Activated T-helper 1 cell treated with anti-CD3 and anti-CD28 coated beads, Interleukin-2, amount 50 U/mL, for 16 hours (primary cell): ENCODE data around the gene KLHL28.
"Not testable (repeated sequence)": the region's sequence is repeated elsewhere in the genome, so short reads cannot be mapped to it uniquely, and the experiment has no call there.

Experiments
- DNase-seq, 2 donors: peaks; one replicate each; pipeline ENCODE4 v3.0.0-alpha.2; 2020; ENCODE audit warnings: low read depth in 1 of 2, low spot score in 1 of 2

KLHL28 gene

DNA sequence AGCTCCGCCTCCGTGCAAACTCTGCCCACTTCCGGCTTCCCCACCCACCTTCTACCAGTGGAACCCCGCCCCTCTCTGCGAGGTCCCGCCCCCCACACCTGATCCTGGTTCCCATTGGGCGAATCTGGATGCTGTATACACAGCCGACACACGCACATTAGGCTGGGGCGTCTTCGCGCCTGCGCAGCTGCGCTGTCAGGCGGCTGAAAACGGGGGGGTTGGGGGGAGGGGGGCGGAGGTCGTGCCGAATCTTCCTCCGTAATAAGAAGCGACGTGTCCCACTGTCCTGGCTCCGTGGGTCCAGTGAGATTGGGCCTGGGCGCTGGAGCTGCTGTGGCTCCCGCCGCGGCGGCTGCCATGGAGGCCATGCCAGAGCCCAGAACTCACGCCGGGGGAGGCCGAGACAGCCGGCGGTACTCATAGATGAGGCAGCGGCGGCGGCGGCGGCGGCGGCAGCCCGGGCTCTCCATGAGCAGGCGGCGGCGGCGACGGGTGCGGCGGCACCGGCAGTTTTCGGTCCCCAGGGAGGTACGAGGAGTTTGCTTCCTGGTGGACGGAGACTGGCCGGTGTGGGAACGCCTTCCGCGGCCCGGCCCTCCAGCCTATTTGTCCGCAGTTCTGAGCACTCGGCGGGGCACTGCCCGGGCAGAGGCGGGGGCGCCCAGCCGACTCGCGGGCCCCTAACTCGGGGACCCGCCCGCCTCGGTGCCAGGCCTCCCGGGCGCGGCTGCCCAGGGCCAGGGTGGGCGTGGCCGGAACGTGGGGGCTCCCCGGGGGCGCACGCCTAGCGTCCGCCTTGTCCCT, 64.5 kb downstream of the KLHL28 start:
- DNase-seq: peak; percentile 94 to 98

DNA sequence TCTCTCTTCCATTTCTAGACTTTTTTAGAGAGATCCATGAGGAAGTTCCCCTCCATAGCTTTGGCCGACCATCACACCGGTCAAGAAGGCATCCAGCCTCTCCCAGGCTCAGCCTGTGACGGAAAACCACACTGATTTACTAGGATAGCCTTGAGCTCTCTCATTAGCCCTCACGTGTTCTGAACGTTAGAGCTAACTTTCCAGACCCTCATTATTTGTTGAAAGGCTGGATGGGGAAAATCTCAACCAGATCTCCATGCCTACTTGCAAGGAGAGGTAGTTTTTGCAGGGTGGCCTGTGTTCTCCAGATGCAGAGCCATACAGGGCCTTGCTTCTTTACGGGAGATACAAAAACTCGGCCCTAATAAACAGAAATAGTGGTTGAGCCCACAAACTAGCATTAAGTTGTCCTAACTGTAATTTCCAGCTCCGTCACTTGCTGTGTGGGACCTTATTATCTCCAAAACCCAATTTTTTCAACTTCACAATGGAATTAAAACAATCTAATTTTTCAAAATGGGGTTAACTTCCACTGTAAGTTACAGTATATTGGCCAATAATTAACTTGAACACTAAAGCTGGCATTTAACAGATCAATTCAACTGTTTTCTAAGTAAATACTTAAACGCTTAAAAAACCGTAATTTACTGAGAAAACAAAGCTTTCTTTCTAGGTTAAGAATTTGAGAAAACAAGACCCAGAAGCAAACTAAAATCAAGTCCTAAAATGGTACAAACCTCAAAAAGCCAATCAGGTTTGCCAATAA, 65.3 kb downstream of the KLHL28 start:
- DNase-seq: no peak

DNA sequence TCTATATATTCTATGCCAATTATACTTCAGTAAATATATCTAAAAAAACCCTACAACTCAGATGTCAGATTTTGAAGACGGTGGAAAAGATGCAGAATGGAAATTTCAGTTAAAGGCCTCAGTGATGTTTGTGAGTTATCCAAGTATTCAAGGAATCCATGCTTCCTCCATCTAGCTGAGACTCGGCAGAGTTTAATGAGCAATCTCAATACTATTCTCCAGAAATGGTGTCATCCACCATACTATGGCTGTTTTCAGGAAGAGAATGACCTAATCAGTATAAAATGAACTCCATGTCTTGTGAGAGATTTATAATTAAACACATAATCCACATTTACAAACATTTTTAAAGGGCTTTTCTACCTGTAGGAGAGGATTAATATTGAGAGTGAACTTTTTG, 66.0 kb downstream of the KLHL28 start:
- DNase-seq: no peak

DNA sequence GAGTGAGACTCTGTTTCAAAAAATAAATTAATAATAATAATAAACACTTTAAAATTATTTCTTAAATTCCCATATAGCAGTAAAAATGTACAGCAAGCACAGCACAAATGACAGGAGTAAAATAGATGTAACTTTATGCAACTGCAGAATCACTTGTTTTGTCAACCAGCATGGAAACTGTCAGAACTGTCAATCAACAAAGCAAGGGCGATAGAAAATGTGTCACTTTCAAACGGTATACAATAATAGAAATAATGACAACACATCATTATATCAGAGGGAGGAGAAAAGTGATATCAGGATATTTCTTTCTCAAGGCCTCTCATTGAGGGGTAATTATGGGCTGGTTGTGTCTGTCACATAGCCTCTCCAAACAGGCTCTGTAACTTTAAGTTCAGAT, 68.2 kb downstream of the KLHL28 start:
- no peak for DNase-seq

DNA sequence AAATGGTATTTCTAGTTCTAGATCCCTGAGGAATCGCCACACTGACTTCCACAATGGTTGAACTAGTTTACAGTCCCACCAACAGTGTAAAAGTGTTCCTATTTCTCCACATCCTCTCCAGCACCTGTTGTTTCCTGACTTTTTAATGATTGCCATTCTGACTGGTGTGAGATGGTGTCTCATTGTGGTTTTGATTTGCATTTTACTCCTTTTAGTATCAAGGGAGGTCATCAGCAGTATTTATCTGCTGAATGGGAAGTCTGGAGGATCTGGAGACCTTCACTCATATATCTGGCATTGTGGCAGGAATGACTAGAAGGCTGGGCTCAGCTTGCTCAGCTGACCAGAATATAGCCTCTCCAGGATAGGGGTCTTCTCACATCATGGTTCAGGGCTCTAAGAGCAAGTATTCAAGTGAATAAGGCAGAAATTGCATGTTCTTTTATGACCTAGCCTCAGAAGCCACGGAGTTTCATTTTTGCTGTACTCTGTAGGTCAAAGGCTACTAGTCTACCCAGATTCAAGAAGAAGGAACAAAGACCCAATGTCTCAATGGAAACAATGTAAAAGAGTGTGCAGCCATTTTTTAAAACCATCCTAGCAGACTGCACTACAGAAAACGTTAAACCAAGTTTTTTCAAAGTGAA, 69.9 kb downstream of the KLHL28 start:
- DNase-seq: not testable (repeated sequence)

DNA sequence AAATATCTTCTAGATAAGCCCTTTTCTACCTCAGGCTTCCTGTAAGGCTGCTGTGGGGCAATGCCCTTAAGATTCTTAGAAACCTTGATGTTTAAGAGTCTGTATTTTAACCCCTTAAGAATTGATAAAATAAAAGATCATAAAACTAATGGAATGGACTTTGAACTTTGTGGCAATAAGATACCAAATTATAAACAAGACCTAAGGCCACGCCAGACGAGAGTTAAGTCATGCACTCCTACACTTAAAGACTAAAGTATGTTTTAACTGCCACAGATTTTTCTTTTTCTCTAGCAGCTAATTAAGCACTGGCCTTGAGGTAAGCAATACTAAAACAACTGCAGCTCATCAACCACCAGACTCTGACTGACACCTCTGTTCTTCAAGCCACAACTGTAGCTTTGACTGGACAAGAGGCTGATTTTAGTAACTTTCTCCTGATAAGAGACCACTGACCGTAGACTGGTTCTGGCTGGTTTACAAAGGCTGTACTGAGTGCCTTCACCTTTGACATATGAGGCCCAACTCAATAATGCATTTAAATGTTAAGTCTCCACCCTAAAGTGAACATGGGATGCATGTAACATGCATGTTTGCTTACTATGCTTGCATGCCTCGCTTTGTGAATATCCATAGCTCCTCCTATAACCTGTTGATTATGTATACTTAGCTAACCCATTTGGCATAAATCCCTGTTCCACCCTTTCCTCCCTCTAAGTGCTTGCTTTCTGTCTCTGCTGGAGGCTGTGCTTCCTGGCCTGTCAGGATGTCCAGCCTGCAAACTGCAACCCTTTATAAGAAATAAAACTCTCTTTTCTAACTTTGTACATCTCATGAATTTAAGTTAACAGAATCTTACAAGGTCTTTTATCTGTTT, 71.9 kb downstream of the KLHL28 start:
- no peak for DNase-seq

DNA sequence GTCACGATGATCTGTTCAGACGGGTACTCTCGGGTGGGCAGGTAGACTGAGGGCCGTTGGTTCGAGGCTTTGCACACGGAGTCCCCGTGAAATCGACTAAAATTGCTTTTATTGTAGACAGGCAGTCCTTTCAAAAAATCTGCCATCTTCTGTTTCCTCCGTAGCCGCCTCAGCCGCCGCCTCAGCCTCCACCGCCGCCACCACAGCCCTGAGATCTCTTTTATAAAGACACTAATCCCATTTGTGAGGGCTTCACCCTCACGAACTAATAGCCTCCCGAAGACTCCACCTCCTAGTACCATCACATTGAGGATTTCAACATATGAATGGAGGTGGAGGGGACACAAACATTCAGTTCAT, 74.2 kb downstream of the KLHL28 start:
- no peak for DNase-seq

DNA sequence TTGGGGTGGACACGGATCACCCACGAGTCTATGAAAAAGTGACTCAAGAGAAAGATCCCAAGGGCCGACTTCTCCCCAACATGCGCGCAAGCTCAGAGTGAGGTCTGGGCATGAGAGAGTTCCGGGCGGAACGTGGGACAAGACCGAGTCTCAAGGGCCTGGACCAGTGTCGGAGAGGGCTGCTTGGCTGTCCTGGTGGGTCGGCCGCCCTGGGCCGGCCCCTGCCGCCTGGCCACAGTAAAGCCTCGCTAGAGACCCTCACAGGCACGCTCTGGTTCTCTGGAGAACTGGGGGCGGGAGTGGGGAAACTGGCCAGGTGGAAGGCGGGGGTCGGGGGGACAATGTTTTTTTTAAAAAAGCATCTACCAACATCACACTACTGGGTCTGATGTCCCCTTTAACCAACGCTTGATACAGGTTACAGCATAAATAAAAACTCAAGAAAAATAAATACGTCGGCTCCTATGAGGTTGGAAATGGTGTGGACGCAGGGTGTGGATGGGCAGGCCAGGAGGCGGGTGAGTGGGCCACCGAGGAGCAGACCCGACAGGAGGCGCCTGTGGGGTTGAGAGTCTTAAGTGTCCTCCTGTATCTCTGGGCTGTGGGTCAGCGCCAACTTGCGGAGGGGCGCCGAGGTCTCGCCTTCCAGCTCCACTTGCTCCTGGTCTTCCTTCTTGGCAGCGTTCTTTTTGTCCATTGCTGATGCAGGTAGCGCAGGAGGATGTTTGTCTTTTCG, 74.7 kb downstream of the KLHL28 start:
- no peak for DNase-seq

DNA sequence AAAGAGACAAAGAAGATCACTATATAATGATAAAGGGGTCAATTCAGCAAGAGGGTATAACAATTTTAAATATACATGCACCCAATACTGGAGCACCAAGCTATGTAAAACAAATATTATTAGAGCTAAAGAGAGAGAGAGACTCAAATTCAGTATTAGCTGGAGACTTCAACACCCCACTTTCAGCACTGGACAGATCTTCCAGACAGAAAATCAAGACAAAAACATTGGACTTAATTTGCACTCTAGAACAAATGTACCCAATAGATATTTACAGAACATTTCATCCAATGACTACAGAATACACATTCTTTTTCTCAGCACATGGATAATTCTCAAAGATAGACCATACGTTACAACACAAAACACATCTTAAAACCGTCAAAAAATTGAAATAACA, 81.0 kb downstream of the KLHL28 start:
- DNase-seq: no peak
